GM18505 (cell line): ENCODE results near the gene TEPSIN.

Experiments
- ATAC-seq: cut with Tn5 transposase; IDR thresholded peaks from one replicate; pipeline ENCODE4 v1.9.1; 2021; ENCODE audit not compliant: unreplicated experiment
- POLR2A ChIP-seq: IDR thresholded peaks from 4 replicates; pipeline ENCODE4 v1.6.1; 2011; ENCODE audit warnings: borderline replicate concordance; ENCODE audit not compliant: insufficient read depth, insufficient read length; ENCODE audit errors: extremely low read depth

TEPSIN gene

DNA sequence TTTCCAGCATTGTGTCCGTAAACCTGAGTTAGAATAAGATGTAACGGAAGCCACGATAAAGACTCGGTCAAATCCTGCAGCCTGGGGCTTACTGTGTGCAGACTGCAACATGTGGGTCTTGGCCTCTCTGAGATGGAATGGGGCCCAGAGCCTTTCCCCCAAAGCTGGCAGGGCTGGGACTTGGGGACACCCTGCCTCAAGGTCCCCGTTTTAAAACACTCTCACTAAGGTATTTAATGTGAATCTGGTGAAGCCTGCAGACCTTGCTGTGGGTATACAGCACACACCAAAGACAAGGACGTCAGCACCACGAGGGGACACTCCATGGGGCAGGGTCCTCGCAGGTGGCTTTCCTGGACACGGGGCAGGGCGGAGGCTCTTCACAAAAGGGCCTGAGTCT lies 2.3 kb upstream of the TEPSIN start:
- no peak for ATAC-seq
- no peak for TF ChIP-seq POLR2A

DNA sequence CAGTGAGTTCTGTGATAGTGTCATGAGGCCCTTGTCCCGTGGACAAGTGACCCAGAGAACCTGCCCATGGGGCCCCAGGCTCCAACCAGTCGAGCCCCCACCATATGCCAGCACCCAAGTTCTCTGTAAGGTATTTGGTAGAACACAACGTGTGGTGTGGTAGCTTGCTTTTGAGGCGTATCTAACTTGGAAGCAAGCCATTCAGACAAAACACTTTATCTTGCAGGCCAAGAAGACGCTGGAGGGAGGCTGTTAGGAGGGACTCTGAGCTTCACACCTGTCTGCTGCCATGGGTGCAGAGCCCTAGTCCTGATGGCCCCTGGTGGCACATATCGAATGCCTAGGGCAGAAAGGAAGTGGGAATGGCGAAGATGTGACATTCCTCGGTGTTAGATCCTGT lies 1.9 kb upstream of the TEPSIN start:
- no peak for ATAC-seq
- TF ChIP-seq POLR2A: no peak

DNA sequence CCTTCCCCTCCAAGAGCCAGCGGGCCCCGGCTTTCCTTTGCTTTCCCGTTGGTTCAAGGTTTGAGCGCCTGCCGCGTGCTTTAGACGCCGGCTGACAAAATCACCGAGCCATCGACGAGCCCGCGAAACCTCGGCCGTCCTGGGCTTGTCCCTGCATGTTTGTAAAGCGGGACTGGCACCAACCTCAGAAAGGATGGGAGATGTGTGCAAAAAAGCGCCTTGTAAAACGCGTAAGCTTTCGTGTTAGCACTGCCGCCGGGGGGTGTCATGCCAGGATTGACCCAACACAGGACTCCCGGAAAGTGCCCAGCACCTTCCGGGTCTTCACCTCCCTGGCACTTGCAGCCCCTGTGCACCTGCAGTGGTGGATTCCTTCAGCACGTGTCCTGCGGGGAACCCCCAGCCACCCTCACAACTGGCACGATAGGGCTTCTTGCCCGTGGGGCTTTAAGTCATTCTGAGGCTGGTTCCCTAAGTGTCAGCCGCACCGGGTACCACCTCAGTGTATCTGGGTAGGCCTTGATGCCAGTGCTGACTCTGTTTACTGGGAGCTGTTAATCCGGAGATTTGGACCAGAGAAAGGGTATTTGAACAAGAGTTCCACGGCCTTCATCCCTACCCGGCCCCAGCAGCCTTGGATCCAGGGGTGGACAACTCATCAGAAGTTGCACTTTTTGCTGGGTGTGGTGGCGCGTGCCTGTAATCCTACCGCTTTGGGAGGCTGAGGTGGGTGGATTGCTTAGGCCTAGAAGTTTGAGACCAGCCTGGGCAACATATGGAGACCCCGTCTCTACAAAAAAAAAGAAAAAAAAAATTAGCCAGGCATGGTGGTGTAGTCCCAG lies 1.1 kb upstream of the TEPSIN start:
- TF ChIP-seq POLR2A: peak; percentile 50
- no peak for ATAC-seq

DNA sequence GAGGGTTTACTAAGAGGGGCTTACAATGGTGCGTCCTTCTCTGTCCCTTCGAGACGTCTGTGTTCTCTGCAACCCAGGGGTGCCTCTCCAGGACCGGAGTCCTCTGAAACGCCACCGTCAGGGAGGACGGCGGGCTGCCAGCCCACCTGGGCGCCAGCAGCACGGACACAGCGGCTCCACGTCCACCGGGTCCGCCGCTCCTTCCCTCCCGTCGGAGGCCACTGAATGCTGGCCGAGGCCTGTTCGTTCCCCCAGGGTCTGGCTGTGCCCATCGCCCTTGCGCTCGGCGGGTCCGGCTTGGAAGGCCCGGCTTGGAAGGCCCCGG lies 403 bp downstream of the TEPSIN start:
- no peak for TF ChIP-seq POLR2A
- ATAC-seq: peak; percentile 8

GRCh38 chr17:81237591-81238489 lies 1.0 kb downstream of the TEPSIN start:
- ATAC-seq: no peak

DNA sequence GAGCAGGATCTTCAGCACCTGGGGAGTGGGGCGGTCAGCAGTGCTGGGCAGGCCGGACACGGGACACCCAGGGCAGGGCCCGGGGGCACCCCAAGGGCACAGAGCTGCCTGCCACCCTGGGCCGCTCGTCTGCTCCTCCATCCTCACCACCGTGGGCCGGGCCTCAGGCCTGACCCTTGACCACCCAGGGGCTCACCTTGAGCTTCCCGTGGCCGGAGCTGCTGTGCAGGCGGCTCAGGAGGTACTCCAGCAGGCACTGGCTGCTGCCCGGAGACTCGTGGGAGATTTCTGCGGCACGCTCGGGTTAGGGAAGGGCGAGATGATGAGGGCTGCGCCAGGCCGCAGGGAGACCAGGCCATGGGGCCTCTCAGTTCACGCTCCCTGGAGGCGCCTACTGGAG lies 2.1 kb downstream of the TEPSIN start:
- no peak for ATAC-seq
- no peak for TF ChIP-seq POLR2A

More at GRCh38 chr17:81237591-81238489, 1.0 kb downstream of the TEPSIN start:
- TF ChIP-seq POLR2A: no peak

DNA sequence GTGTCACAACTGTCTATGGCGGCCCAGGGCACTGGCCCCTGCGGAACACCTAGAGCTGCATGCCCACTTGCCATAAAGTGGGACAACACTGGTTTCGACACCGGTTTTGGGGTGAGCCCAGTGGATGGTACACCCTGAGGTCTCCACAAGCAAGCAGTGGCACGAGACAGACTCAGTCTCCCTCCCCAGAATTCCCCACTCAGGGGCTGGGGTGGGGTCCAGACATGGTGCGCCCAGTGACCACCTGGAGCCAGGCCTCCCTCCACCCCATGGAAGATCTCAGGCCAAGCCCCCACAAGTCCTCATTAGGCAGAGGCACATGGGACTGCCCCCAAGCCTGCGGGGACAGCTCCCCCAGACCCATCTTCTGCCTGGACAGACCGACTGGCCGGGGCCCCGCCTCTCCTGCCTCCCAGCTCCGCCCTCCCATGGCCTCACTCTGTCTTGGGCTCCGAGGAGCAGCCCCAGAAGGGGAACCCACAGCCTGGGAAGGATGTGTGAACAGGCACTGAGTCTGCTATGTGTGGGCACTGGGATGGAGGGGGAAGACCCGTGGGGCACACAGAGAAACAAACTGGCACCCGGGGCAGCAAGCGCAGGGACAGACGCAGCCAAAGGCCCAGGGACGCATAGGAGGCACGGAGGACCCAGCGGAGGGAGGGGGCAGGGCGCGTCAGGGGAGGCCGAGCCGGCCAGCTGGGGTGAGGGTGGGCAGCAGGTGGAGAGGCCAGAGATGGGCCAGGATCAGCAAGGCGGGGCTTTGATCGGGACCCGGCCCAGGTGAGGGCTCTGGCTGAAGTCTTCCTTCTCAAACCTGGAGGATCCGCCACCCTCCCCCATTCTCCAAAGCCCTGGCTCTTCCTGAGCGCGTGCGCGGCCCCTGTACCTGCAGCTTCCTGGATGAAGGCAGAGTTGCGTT lies 2.8 kb downstream of the TEPSIN start:
- no peak for ATAC-seq
- TF ChIP-seq POLR2A: no peak

GRCh38 chr17:81234940-81235821 lies 3.7 kb downstream of the TEPSIN start:
- no peak for ATAC-seq
- no peak for TF ChIP-seq POLR2A

GRCh38 chr17:81234506-81234855 lies 4.4 kb downstream of the TEPSIN start:
- no peak for ATAC-seq
- TF ChIP-seq POLR2A: no peak

DNA sequence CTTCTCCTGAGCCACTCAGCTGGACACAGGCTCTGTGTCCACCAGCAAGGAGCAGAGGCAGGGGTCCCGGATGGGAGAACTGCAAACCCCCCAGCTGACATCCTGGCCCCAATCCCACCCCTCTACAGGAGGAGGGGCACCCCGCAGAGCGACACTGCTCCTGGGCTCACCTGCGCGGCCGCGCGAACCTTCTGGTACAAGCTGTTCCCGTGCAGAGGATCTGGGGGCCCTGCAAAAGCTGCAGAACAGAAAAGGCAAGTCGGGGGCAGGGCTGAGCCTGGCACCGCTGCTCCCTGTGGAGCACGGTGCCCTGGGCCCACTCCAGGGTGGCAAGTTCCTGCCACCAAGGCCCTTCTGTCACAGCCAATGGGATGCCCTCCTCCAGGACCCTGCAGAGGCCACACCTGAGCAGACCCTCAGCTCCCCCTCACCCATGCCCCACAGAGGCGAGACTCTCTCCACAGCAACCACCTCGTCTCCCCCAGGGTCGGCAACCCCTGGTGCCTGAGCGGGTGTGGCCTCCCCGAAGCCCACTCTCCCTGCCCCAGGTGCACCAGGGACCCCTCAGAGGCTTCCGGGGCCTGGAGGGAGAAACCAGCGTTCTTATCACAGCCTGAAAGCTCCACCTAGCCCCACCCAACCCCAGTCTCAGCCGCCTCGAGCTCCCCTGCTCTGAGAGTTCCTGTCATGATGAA lies 4.9 kb downstream of the TEPSIN start:
- TF ChIP-seq POLR2A: no peak
- no peak for ATAC-seq

DNA sequence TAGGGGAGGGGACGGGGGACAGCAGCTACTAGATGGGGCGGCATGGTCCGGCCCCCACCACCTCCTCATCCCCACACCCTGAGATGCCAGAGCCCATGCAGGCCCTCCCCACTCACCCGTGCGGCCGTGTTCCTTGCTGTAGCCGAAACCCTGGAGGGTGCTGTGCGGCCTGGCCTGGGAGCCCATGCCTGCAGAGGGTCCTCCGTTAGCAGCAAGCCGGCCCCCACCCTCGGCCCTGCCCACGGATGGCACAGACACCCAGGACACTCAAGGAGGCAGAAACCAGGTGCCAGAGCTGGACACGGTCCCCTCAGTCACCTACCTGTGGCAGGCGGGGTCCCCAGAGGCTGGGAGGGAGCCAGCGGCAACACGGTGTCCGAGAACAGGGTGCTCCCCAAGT lies 5.5 kb downstream of the TEPSIN start:
- TF ChIP-seq POLR2A: no peak
- ATAC-seq: no peak
